T follicular helper cell (primary cell): ENCODE measurements around the gene PTPRN2.

Experiments
- DNase-seq: peaks from one replicate; pipeline ENCODE4 v3.0.0-alpha.2; 2020; ENCODE audit warnings: low read depth

Gene PTPRN2

GRCh38 chr7:157772486-157773130 is 815.0 kb downstream of the PTPRN2 start:
- DNase-seq: no peak

- no peak for DNase-seq
Measured at GRCh38 chr7:157771689-157772088, 815.9 kb downstream of the PTPRN2 start.

GRCh38 chr7:157770716-157771320 is 816.8 kb downstream of the PTPRN2 start:
- no peak for DNase-seq

DNA sequence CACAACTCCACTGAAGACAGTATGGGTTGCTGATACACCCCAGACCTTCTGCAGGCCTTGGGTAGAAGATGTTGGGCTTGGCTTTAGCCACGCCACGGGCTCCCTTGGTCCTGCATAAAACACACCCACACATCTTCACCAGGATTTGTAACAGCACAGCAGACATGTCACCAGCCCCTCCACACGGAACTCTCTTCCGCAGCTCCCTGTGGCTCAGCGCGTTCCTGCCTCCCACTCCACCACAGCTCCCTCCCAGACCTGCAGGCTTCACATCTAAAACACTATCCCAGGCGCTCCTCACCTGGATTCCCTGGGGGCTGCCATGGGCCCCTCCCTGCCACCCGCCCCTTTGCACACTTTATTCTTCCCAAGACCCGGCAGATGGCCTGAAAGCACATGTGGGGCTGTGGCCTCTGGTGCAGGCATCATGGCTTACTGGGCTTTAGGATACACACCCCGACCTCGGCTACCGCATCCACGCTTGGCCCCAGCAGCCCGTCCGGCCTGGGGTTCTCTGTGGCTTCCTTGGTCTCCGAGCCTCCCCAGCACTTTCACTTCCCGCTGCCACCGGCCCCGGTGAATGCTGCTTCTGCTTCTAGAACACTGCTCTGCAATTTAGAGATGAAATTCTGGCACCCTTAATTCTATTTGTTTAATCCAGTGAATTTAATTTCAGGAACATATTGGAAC is 818.0 kb downstream of the PTPRN2 start:
- no peak for DNase-seq

GRCh38 chr7:157769086-157769485 is 818.5 kb downstream of the PTPRN2 start:
- DNase-seq: no peak

GRCh38 chr7:157768198-157768597 is 819.4 kb downstream of the PTPRN2 start:
- no peak for DNase-seq

DNA sequence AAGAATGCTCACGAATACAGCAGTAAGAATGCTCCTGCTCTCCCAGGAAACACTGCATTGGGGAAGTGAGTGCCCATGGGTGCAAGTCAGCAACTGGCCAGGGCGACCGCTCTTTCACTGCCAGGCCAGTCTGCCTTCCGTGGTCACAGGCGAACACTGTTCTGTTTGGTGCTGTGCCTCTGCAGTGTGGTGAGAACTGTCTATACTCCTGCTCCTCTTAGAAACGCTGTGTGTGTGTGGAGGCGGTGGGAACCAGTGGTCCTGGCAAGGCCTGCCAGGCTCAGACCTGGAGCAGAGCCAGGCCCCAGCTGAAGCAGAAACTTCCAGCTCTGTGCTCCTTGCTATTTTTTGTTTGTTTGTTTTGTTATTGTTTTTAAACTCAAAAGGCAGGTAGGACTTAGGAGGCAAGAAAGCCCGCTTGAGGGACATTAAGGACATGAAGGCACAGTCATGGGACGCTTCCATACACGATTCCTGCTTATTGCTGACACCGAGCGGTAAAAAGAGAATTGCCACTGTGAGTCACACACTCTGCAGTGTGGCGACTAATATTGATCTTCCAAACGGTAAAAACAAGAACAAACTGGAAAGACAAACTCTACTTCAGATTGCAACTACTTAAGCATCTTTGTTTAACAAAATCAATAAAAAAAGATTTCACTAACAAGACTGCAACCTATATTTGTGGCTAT is 820.0 kb downstream of the PTPRN2 start:
- no peak for DNase-seq

DNA sequence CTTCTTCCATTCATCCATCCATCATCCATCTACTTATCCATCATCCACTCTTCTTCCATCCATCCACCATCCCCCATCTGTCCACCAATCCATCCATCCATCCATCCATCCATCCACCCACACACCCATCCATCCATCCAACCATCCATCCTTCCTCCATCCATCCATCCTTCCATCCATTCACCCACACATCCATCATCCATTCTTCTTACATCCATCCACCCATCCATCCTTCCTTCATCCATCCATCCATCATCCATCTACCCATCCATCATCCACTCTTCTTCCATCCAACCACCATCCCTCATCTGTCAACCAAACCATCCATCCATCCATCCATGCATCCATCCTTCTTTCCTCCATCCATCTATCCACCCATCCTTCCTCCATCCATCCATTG is 821.5 kb downstream of the PTPRN2 start:
- DNase-seq: no peak

DNA sequence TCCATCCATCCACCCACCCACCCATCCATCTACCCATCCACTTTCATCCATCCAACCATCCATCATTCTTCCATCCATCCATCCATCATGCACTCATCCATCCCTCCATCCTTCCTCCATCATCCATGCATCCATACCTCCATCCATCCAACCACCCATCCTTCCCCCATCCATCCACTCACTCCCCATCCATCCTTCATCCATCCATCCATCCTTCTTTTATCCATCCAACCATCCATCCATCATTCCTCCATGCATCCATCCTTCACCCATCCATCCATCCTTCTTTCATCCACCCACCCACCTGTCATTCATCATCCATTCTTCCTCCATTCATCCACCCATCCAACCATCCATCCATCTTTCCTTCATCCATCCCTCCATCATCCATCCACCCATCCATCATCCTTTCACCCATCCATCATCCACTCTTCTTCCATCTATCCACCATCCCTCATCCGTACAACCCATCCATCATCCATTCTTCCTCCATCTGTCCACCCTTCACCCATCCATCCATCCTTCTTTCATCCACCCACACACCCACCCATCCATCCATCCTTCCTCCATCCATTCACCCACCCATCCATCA is 822.6 kb downstream of the PTPRN2 start:
- DNase-seq: no peak

- DNase-seq: no peak
Measured at GRCh38 chr7:157764193-157764592, 823.4 kb downstream of the PTPRN2 start.

- no peak for DNase-seq
Measured at GRCh38 chr7:157763279-157764000, 824.2 kb downstream of the PTPRN2 start.

- DNase-seq: no peak
Measured at GRCh38 chr7:157762824-157763223, 824.8 kb downstream of the PTPRN2 start.

DNA sequence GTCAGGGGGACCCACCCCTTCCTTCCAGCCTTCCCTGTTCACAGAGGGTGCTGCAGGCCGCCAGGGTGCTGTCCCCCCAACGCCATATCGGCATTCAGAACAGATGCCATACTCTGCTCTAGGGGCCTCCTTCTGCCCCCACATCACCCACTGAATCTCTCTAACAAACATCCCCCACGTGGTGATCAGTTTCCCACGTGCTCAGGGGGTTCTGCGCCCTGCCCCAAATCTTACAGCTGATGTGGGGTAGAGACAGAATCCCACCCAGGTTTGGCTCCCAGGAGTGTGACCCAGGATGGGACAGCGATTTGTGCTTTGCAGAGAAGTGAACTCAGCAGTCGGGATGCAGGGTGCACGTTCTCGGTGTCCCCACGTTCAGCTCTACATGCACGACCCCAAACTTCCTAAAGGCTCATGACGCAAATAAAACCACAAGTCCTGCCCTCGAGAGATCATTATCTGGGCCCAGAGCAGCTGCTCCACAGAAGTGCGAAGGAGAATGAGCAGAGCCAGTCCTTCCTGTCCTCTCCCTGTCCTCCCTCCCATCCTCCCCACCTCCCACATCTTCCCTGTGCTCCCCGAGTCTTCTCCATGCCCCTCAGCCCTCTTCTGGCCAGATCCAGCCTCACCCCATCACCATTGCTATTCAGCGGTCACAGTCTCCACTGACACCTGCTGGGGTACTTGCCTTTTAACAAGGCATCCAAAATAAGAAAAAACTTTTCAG is 827.5 kb downstream of the PTPRN2 start:
- no peak for DNase-seq

DNA sequence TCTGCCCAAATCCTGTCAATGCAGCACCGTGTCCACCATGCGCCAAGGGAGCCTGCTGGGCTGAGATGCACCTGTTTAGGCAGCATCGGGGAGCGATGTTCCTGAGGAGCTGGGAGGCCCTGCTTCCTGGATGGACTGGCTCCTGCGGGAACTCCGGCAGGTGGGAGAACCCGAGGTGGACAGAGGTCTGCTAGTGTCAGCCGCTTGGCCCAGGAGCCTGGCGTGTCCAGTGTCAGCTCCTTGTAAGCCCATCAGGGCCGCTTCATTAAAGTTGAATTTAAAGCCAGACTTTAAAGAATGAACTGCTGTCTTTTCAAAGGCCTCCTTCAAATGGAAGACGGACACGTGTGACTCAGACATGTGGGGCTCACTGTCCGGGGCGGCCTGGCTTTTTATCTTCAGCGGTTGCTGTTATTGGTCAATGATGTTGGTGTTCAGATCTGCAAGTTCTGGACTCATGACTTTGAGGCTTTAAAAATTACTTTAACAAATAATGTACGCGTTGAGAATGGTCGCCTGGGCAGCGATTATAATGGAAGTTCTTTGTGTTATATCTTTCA is 828.3 kb downstream of the PTPRN2 start:
- DNase-seq: no peak

DNA sequence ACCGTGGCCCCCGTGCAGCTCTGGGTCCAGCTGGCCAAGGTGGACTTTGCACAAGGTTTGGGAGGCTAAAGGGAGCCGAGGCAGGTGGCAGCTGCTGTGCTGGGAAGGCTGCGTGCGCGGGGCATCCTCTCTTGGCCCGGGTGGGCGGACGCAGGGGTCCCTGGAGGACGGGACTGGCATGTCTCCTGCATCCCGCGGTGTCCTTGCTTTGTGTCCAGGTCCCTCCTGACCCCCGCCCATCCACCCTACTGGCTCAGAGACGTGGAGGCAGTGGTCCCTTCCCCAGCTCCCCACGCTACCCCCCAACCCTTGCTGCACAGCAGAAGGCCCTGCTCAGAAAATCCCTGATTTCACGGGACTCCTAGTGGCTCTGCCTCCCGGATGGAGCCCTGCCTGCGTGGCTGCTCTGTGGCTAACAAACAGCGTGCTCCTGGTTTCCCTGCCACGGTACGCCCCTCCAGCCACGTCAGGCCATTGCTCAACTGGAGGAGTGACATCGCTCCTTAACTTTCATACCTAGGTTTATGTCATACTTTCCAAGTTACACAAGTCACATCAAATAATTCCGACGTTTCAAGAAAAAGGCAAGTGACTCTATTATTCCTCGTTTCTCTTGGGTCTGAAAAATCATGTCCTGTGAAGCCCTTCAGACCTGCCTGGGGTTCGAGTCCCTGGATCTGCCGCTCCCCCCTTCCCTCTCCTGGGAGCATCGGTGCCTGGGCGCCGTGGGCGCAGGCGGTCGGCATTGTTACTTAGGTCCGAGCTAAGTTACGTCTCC is 829.0 kb downstream of the PTPRN2 start:
- DNase-seq: no peak

DNA sequence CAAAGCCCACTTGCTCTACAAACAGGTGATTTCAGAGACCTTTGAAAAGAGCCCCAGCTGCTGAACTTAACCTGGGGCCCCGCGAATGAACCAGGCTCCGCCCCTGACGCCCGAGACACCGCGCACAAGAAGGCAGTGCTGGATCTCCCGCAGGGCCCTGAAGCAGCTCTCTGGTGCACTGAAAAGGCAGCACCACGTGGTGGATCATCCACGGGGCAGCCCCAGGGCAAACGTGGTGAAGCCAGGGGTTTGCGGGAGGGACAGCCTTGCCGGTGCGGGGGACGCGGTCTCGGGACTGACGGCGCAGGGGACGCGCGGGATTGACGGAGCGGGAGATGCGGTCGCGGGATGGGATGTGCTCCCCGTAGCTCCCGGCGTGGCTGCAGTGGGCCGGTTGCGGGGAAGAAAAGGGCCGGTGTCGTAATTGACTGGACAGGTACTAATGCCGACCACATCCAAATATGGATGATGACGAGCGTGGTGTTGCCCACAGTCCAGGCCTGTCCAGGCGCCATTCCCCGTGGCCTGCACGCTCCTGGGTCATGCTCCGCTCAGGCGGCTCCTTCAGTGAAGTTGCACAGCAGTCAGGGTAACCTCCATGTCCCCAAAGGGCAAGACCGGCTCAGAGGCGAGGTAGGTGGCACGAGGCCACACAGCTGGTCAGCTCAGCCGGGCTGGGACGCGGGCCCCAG is 829.7 kb downstream of the PTPRN2 start:
- DNase-seq: no peak

GRCh38 chr7:157757211-157757610 is 830.4 kb downstream of the PTPRN2 start:
- no peak for DNase-seq

- no peak for DNase-seq
Measured at GRCh38 chr7:157755741-157756140, 831.9 kb downstream of the PTPRN2 start.

GRCh38 chr7:157754416-157754790 is 833.2 kb downstream of the PTPRN2 start:
- no peak for DNase-seq
